IMR-90 (cell line): ENCODE measurements around the gene COL5A1.

Source experiments
- BHLHE40 ChIP-seq: fragments of 150-350 bp; IDR thresholded peaks from 2 replicates; pipeline ENCODE4 v1.6.1; 2016; ENCODE audit warnings: mild to moderate bottlenecking, low read depth, low read length
- CEBPB ChIP-seq: IDR thresholded peaks from 2 replicates; pipeline ENCODE4 v1.6.1; 2012; ENCODE audit warnings: low read depth, low read length, improper control_type of control experiment
- CHD1 ChIP-seq: IDR thresholded peaks from 2 replicates; pipeline ENCODE4 v1.6.1; 2012; ENCODE audit warnings: low read depth, low read length, improper control_type of control experiment
- FOS ChIP-seq: fragments of 150-350 bp; IDR thresholded peaks from 2 replicates; pipeline ENCODE4 v1.6.1; 2016; ENCODE audit warnings: low read depth, low read length
- MAFK ChIP-seq: IDR thresholded peaks from 2 replicates; pipeline ENCODE4 v1.6.1; 2012; ENCODE audit warnings: low read depth, low read length, improper control_type of control experiment
- MAZ ChIP-seq: IDR thresholded peaks from 2 replicates; pipeline ENCODE4 v1.6.1; 2012; ENCODE audit warnings: low read depth, mild to moderate bottlenecking, low read length, improper control_type of control experiment, moderate library complexity, borderline replicate concordance
- MXI1 ChIP-seq: IDR thresholded peaks from 2 replicates; pipeline ENCODE4 v1.6.1; 2012; ENCODE audit warnings: low read depth, mild to moderate bottlenecking, low read length, moderate library complexity, borderline replicate concordance
- POLR2A ChIP-seq: IDR thresholded peaks from 2 replicates; pipeline ENCODE4 v1.6.1; 2012; ENCODE audit warnings: mild to moderate bottlenecking, low read depth, low read length
- RAD21 ChIP-seq: IDR thresholded peaks from 2 replicates; pipeline ENCODE4 v1.6.1; 2012; ENCODE audit warnings: low read length, improper control_type of control experiment
- RFX5 ChIP-seq: IDR thresholded peaks from 2 replicates; pipeline ENCODE4 v1.8.0; 2012; ENCODE audit warnings: low read depth, mild to moderate bottlenecking, low read length, moderate library complexity
- SMC3 ChIP-seq: fragments of 150-350 bp; IDR thresholded peaks from 2 replicates; pipeline ENCODE4 v1.6.1; 2016; ENCODE audit warnings: low read depth, mild to moderate bottlenecking, antibody characterized with exemption, low read length, moderate library complexity
- TF ChIP-seq, protein P1 (sequence below): conservative IDR thresholded peaks from 2 replicates; pipeline ENCODE4 v1.5.1; 2012; ENCODE audit warnings: mild to moderate bottlenecking, low read depth, low read length, improper control_type of control experiment
- TF ChIP-seq, protein P2 (sequence below): fragments of 150-350 bp; IDR thresholded peaks from 2 replicates; pipeline ENCODE4 v1.6.1; 2017; ENCODE audit warnings: mild to moderate bottlenecking, antibody characterized with exemption, low read length, low read depth

DNA sequence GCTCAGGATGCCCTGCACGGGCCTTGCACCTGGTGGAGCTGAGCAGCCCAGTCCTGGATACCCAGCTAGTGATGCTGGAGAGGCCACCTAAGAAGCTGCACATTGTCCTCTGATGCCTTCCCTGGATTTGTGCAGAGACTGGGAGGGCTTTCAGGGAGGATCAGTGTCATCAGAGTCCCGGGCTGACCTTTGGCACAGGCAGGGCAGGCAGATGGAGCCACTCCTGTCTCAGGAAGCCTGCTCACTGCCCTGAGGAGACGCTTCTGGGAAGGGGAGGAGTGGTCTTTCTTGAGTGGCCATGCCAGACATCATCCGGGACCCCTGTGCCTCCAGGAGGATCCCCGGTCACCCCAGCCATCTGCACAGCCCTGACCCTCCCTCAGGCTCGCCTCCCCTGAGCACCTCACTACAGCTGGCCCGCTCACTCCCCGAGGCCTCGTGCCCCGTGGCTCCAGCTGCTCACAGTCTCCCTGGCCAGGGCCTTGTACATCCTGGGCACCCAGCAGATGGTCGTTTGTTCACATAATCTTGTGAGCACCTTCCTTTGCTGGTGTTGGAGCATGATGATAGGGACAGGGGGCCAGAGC is 191.8 kb downstream of the COL5A1 start:
- TF ChIP-seq, protein P1, sequence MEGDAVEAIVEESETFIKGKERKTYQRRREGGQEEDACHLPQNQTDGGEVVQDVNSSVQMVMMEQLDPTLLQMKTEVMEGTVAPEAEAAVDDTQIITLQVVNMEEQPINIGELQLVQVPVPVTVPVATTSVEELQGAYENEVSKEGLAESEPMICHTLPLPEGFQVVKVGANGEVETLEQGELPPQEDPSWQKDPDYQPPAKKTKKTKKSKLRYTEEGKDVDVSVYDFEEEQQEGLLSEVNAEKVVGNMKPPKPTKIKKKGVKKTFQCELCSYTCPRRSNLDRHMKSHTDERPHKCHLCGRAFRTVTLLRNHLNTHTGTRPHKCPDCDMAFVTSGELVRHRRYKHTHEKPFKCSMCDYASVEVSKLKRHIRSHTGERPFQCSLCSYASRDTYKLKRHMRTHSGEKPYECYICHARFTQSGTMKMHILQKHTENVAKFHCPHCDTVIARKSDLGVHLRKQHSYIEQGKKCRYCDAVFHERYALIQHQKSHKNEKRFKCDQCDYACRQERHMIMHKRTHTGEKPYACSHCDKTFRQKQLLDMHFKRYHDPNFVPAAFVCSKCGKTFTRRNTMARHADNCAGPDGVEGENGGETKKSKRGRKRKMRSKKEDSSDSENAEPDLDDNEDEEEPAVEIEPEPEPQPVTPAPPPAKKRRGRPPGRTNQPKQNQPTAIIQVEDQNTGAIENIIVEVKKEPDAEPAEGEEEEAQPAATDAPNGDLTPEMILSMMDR, result no peak
- no peak for TF ChIP-seq POLR2A
- TF ChIP-seq, protein P2, sequence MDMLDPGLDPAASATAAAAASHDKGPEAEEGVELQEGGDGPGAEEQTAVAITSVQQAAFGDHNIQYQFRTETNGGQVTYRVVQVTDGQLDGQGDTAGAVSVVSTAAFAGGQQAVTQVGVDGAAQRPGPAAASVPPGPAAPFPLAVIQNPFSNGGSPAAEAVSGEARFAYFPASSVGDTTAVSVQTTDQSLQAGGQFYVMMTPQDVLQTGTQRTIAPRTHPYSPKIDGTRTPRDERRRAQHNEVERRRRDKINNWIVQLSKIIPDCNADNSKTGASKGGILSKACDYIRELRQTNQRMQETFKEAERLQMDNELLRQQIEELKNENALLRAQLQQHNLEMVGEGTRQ, result no peak
- no peak for TF ChIP-seq CEBPB
- no peak for TF ChIP-seq SMC3
- no peak for TF ChIP-seq RAD21
- no peak for TF ChIP-seq FOS
- no peak for TF ChIP-seq RFX5
- no peak for TF ChIP-seq MXI1
- TF ChIP-seq BHLHE40, result no peak
- no peak for TF ChIP-seq MAZ
- no peak for TF ChIP-seq CHD1
- no peak for TF ChIP-seq MAFK
